HEK293 (cell line): Measurements from ENCODE around the gene STX4.

Source experiments
- ATF2 ChIP-seq: fragments of 450-650 bp; formaldehyde crosslinking; IDR thresholded peaks from 2 replicates; pipeline ENCODE4 v1.5.1; 2016; ENCODE audit warnings: missing biosample characterization, missing genetic modification characterization, low read depth
- CTCF ChIP-seq: fragments of 450-650 bp; formaldehyde crosslinking; IDR thresholded peaks from 2 replicates; pipeline ENCODE4 v1.5.1; 2016; ENCODE audit warnings: missing biosample characterization, missing genetic modification characterization
- REST ChIP-seq: fragments of 450-650 bp; formaldehyde crosslinking; IDR thresholded peaks from 2 replicates; pipeline ENCODE4 v1.5.1; 2016; ENCODE audit warnings: missing biosample characterization, missing genetic modification characterization
- ZNF121 ChIP-seq: fragments of 450-650 bp; formaldehyde crosslinking; IDR thresholded peaks from 2 replicates; pipeline ENCODE4 v1.5.1; 2016; ENCODE audit warnings: missing biosample characterization, missing genetic modification characterization
- ZNF292 ChIP-seq: fragments of 450-650 bp; formaldehyde crosslinking; IDR thresholded peaks from 2 replicates; pipeline ENCODE4 v1.5.1; 2016; ENCODE audit warnings: low read depth, missing biosample characterization, missing genetic modification characterization, borderline replicate concordance
- TF ChIP-seq, protein P1 (sequence below): fragments of 450-650 bp; formaldehyde crosslinking; IDR thresholded peaks from 2 replicates; pipeline ENCODE4 v1.5.1; 2016; ENCODE audit warnings: missing biosample characterization, missing genetic modification characterization

DNA sequence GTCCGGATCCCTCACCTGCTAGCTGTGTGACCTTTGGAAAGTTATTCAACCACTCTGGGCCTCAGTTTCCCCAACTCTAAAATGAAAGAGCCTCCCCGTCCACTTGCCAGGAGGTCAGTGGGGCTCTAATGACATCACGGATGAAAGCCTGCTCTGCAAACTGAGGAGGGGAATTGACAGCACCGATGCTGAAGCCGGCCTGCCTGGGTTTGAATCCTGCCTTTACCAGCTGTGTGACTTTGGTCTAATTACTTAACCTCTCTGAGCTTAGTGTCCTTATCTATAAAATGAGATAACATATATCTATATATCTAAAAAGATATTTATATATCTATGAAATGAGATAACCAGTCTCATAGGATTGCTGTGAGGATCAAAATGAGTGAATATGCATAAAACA is 24.8 kb upstream of the STX4 start:
- TF ChIP-seq REST (no peak), ZNF292 (tag by site-specific recombination) (no peak), ATF2 (tag by site-specific recombination) (no peak), CTCF (tag by site-specific recombination) (no peak), ZNF121 (tag by site-specific recombination) (no peak)
- TF ChIP-seq, protein P1, sequence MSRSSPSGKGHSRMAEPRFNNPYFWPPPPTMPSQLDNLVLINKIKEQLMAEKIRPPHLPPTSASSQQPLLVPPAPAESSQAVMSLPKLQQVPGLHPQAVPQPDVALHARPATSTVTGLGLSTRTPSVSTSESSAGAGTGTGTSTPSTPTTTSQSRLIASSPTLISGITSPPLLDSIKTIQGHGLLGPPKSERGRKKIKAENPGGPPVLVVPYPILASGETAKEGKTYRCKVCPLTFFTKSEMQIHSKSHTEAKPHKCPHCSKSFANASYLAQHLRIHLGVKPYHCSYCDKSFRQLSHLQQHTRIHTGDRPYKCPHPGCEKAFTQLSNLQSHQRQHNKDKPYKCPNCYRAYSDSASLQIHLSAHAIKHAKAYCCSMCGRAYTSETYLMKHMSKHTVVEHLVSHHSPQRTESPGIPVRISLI, result no peak
